ENCODE data around the gene BEND3.
"Not testable (repeated sequence)": the region's sequence is repeated elsewhere in the genome, so short reads cannot be mapped to it uniquely, and the experiment has no call there.

Gene BEND3

DNA sequence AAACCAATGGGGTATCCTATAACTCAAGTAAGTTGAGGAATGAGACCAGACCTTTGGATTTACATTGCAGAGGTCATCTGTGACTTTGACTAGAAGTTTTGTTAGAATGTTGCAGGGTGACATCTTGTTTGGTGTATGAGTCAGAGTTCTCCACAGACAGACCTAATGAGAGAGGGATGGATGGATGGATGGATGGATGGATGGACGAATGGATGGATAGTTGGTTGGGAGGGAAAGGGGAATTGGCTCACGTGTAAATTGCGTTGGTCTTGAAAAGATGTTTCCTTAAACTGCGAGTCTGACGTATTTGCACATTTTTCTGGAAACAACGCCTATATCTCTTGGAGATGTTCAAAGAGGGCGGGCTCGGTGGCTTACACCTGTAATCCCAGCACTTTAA lies 88.3 kb downstream of the BEND3 start:
- no peak for DNase-seq

DNA sequence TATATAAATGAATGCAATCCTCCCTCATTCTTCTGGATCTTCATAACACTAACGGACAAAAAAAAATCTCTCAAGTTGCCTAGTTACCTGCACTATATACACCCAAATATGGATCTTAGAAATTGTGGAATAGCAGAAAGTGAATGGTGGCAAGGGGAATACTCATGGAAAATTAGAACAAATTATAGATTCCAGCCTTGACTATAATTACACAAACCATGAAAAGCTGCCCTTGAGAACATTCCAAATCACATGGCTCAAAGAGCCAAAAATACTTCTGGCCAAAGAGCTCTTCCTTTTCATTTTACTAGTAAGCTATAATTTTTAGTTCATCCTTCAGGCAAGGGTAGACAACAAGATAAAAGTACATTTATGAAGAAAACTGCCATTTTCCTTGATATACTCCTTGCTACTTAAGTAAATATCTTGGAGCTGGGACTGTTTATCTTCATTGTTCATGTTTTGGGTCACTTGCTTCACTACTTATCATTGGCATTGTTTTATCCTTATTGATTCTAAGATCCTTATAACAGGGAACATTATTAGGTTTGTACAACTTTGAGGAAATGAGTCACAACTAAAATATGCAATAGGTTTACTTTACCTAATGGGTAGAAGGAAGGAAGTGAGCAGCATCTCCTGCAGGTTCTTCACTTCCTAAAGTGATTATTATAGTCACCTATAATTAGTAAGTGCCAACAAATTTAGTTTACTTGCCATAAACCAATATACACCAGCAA lies 93.7 kb downstream of the BEND3 start:
- DNase-seq, result no peak

DNA sequence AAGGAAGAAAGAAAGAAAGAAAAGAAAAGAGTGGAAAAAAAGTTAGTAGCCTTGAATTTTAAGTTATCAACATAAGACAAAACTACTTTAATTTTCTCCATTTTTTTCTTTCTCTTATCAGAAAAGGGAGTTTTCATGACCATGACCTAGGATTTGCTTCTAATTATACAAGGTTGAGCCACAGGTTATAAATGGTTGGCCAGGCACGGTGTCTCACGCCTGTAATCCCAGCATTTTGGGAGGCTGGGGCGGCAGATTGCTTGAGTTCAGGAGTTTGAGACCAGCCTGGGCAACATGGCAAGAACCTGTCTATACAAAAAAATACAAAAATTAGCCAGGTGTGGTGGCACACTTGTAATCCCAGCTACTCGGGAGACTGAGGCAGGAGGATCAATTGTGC lies 95.1 kb downstream of the BEND3 start:
- no peak for DNase-seq

DNA sequence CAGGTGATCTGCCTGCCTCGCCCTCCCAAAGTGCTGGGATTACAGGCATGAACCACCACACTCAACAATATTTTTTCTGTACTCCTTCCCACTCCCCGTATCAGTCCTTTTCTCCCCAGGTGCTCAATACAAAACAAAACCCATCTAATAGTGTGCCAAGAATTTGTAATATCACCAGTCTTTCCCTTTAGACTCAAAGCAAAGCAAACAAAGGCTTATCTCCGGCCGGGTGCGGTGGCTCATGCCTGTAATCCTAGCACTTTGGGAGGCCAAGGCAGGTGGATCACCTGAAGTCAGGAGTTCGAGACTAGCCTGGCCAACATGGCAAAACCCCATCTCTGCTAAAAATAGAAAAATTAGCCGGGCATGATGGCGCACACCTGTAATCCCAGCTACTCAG lies 95.7 kb downstream of the BEND3 start:
- not testable (repeated sequence) for DNase-seq

DNA sequence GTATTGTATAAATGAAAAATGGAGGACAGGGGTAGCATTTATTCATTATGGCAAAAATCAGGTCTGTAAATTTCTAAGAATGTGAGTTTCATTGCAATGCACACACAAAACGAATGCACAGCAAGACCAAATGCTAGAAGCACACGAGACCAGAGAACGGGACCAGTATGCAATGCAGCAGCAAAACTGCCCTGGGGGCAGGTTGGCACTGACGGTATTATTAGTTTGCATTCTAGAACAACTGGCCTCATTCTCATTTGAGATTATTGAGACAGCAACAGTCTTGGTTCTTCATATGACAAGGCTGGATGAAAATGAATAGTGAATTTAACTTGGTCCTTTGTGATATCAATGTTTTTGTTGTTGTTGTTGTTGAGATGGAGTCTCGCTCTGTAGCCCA lies 96.3 kb downstream of the BEND3 start:
- no peak for DNase-seq
